Neural cell (in vitro differentiated cells): ENCODE data around the gene FBXO2.

ENCODE experiments used
- CTCF ChIP-seq: fragments of 450-650 bp; IDR thresholded peaks from 2 replicates; pipeline ENCODE4 v1.5.1; 2014; ENCODE audit warnings: antibody characterized with exemption, mild to moderate bottlenecking, moderate library complexity; ENCODE audit not compliant: poor library complexity, severe bottlenecking
- EP300 ChIP-seq: fragments of 450-650 bp; conservative IDR thresholded peaks from 2 replicates; pipeline ENCODE4 v1.6.1; 2014; ENCODE audit warnings: antibody characterized with exemption, mild to moderate bottlenecking, moderate library complexity; ENCODE audit not compliant: poor library complexity, severe bottlenecking
- EZH2 ChIP-seq: fragments of 200-600, 300-800 bp; shearing (Covaris generic), sonication (generic); IDR thresholded peaks from 2 replicates; pipeline ENCODE4 v1.6.1; 2014; ENCODE audit warnings: antibody characterized with exemption, low read length, borderline replicate concordance, mild to moderate bottlenecking; ENCODE audit not compliant: insufficient read depth, poor library complexity, severe bottlenecking
- POLR2AphosphoS5 ChIP-seq: IDR thresholded peaks from 2 replicates; pipeline ENCODE4 v1.6.1; 2012
- REST ChIP-seq: IDR thresholded peaks from 2 replicates; pipeline ENCODE4 v1.6.1; 2012; ENCODE audit warnings: borderline replicate concordance
- SMC3 ChIP-seq: fragments of 450-650 bp; conservative IDR thresholded peaks from 2 replicates; pipeline ENCODE4 v1.6.1; 2014; ENCODE audit warnings: antibody characterized with exemption, mild to moderate bottlenecking, moderate library complexity; ENCODE audit not compliant: poor library complexity
- TAF1 ChIP-seq: IDR thresholded peaks from 2 replicates; pipeline ENCODE4 v1.6.1; 2012; ENCODE audit warnings: low read depth

- TF ChIP-seq EZH2 (no peak), REST (no peak), TAF1 (no peak), CTCF (no peak), POLR2AphosphoS5 (no peak), SMC3 (no peak), EP300 (no peak)
Measured at GRCh38 chr1:11678442-11678841, 24.2 kb upstream of the FBXO2 start.
